Measurements from ENCODE around the gene PTGER1. TPM values are rescaled to one million over a fixed set of nuclear protein-coding genes. Genes with fewer than 3 reads are reported as not detected.
A peak's percentile ranks its signal among the peaks of the same experiment; 100 is the strongest.

PTGER1 gene
- total and polyA plus RNA-seq, 9 of the 15 experiments (the other 6 are each of a cell fraction or from before 2014, with no cell fraction given): 0.06 to 0.36 (median 0.31) TPM; not detected in 5

- TF ChIP-seq ZBTB40 (IDR thresholded peaks at IDR 0.05) (no peak), ZBTB40 (CRISPR knock-in tag; IDR thresholded peaks at IDR 0.05) (no peak), ZNF695 (CRISPR knock-in tag; IDR thresholded peaks at IDR 0.05) (no peak), SAFB (IDR thresholded peaks at IDR 0.05; ENCODE audit: borderline replicate concordance, low read depth, low read length) (no peak), PREB (CRISPR knock-in tag; IDR thresholded peaks at IDR 0.05) (no peak), ZNF143 (CRISPR knock-in tag; IDR thresholded peaks at IDR 0.05) (peak; percentile 67), ATF1 (CRISPR knock-in tag; IDR thresholded peaks at IDR 0.05) (no peak), ATF1 (tag; IDR thresholded peaks at IDR 0.05) (no peak), PKNOX1 (IDR thresholded peaks at IDR 0.05) (no peak), ZNF512 (tag; IDR thresholded peaks at IDR 0.05) (no peak), MCM5 (IDR thresholded peaks at IDR 0.05; ENCODE audit: low read depth) (no peak), THRB (CRISPR knock-in tag; conservative IDR thresholded peaks at IDR 0.05) (no peak), PHB2 (IDR thresholded peaks at IDR 0.05; ENCODE audit: low read depth) (no peak), ZNF324 (CRISPR knock-in tag; IDR thresholded peaks at IDR 0.05) (no peak), BCL6 (CRISPR knock-in tag; IDR thresholded peaks at IDR 0.05) (no peak)
Measured at GRCh38 chr19:14497228-14497921, 22.2 kb upstream of the PTGER1 start (continued).
